AG10803 (cell line): Measurements from ENCODE around the gene CD86.

Experiments
- DNase-seq: peaks from one replicate; pipeline ENCODE4 v3.0.0; 2010; ENCODE audit warnings: low read depth
- H3K4me3 ChIP-seq: 2 replicates; pipeline ENCODE4 v1.5.1; 2011; ENCODE audit warnings: mild to moderate bottlenecking, low read length, control low read depth
- TF ChIP-seq, protein P1 (sequence below): conservative IDR thresholded peaks from 2 replicates; pipeline ENCODE4 v1.5.1; 2011; ENCODE audit warnings: mild to moderate bottlenecking, low read length, control low read depth, inconsistent platforms

CD86 gene

DNA sequence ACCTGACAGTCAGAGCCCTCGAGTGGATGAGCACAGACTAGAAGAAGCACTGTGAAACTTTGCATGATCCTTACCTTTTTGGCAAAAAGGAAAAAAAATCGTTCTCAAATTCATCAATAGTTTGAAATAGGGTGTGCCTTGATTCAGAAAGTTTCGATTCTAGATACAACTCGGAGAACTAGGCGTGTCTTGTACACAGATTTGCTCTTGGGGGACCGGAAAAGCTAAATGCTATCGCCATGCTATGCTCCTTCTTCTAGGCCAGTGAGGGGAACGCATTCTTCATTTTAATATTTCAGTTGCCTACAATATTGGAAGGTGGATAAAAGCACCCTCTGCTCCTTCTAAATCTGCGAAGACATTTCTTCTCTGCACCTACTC lies 25.0 kb downstream of the CD86 start:
- TF ChIP-seq, protein P1, sequence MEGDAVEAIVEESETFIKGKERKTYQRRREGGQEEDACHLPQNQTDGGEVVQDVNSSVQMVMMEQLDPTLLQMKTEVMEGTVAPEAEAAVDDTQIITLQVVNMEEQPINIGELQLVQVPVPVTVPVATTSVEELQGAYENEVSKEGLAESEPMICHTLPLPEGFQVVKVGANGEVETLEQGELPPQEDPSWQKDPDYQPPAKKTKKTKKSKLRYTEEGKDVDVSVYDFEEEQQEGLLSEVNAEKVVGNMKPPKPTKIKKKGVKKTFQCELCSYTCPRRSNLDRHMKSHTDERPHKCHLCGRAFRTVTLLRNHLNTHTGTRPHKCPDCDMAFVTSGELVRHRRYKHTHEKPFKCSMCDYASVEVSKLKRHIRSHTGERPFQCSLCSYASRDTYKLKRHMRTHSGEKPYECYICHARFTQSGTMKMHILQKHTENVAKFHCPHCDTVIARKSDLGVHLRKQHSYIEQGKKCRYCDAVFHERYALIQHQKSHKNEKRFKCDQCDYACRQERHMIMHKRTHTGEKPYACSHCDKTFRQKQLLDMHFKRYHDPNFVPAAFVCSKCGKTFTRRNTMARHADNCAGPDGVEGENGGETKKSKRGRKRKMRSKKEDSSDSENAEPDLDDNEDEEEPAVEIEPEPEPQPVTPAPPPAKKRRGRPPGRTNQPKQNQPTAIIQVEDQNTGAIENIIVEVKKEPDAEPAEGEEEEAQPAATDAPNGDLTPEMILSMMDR = no peak
- DNase-seq = no peak
- H3K4me3 ChIP-seq = no peak overlapping the region

DNA sequence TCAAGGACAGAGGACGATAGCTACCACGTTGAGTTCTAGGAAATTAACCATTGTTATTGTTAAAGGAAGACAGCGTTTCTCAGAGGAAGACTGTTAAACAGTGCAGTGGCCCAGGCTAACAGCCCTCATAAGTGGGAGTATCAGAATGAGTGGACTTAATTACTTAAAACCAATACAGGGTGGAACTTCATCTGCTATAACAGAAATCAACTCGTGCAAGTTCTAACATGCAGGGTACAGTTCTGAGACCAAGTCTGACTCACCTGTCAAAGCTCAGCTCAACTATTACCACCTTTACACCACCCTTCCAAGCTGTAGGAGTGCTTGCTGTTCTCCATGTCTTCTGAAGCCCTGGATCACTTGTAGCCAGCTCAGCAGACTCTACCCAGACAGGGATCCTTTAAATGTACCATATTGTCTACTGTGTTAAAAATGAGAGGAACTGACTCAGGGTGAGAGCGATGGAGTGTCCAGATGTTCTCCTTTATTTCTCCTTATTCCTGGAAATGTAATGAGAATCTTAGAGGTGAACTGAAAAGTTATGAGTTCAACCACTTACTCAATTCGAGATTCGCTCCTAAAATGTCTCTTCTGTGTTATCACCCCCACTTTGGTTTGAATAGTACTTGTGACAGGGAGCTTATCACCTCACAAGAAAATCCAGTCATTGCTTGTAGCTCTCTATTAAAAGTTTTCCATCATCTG lies 26.5 kb downstream of the CD86 start:
- TF ChIP-seq, protein P1 = no peak
- DNase-seq = no peak
- H3K4me3 ChIP-seq = no peak overlapping the region

DNA sequence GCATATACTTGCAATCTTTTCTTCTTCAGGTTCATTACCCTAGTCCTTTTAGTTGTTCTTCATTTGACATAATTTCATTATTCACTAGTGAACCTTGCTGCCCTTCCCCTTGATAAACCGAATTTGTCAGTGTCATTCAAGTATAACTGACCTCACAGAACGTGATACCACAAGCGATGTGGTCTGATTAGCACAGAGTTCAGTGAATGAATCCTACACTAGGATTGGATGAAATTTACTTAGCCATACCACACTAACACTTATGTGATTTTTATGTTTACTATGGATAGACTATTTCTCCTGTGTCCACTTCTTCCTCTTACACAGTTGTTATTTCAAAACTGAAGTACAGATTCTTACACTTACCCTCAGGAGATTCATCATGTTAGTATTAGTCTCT lies 27.2 kb downstream of the CD86 start:
- no peak overlapping the region for H3K4me3 ChIP-seq
- TF ChIP-seq, protein P1 = no peak
- no peak for DNase-seq

DNA sequence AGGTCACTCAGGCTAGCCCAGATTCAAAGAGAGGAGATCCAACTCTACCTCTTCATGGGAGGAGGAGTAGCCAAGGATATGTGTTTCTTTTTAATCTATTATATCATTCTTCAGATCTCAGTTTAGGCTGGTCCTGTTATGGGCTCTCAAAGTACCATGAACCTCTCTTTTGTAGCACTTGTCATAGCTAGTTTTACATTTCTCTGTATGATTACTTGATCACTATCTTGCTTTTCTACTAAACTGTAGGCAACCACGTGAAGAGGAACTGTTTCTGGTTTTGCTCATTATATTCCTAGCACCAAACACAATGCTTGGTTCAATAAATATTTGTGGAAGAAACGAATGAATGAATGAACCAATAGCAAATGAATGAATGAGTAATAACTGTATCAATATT lies 29.6 kb downstream of the CD86 start:
- DNase-seq = no peak
- TF ChIP-seq, protein P1 = no peak
- no peak overlapping the region for H3K4me3 ChIP-seq

DNA sequence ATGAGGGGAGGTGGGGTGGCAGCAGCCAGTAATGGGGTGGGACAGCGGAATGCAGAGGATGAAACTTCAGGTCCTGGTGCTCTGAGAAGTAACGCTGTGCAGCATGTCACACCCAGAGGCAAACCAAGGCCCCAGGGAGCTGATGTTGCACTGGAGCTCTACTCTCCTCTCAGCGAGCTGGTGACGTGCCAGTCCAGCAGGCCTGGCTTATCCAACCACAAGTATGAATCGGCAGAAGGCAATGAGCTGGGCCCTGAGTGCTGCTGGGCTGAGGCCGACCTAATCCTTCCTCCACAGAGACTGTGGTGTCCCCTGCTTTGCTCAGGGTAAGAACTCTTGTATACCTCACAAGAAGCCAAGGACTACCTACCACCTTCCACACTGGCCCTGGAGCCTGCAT lies 30.5 kb downstream of the CD86 start:
- DNase-seq = peak; percentile 17
- TF ChIP-seq, protein P1 = no peak

DNA sequence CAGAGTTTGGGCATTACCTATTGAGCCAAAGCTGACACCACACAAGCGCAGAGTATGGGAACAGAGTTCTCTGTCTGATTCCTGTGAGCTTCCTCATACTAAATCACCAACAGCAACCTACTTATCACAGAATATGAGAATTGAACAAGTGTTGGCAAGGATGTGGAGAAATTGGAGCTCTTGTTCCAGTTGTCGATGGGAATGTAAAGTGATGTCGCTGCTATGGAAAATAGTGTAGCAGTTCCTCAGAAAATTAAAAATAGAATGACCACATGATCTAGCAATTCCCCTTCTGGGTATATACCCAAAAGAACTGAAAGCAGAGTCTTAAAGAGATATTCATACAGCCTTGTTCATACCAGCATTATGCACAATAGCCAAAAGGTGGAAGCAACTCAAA lies 33.4 kb downstream of the CD86 start:
- TF ChIP-seq, protein P1 = no peak
- DNase-seq = no peak
- H3K4me3 ChIP-seq = no peak overlapping the region

More for the DNA sequence above, 30.5 kb downstream of the CD86 start:
- H3K4me3 ChIP-seq = no peak overlapping the region

DNA sequence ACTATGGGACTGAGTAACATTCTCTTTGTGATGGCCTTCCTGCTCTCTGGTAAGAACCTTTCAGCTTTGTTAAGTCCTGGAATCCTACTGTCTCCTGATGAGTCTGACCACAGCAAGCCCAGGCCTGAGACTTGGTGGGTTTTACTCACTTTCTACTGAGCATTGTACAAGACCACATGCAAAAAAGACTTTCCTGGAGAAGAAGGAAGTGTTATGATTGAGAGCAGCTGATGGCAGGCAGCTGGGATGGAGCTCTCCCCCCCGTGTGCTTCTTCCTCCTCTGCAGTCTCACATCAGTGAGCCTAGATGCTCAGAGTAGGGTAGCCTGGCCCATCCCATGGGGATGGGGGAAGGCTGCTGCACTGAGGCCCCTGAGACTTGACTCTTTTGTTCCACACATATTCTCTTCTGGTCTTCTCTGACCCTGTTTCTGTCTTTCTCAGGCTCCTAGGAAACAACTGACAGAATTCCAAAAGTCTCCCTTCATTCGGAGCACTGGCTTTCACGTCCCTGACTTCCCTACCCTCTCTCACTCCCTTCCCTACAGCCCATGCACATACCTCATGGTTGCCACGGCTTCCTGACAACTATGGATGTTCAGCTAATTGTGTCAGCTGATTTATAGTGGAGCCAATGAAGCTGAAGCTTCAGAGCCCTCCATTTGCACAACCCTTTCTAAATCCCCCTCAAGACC lies 36.6 kb downstream of the CD86 start:
- TF ChIP-seq, protein P1 = no peak
- no peak for DNase-seq
- H3K4me3 ChIP-seq = no peak overlapping the region
